Measurements from ENCODE around the gene SLC22A23.

Gene SLC22A23

GRCh38 chr6:3276174-3277167, 180.4 kb downstream of the SLC22A23 start:
- TF ChIP-seq GATA3 (IDR thresholded peaks at IDR 0.05; ENCODE audit: low read depth, low read length) (no peak), GATA2 (IDR thresholded peaks at IDR 0.05; ENCODE audit: low read depth, low read length) (no peak)

GRCh38 chr6:3273707-3274521, 182.9 kb downstream of the SLC22A23 start:
- no peak for TF ChIP-seq GATA3 (IDR thresholded peaks at IDR 0.05; ENCODE audit: low read depth, low read length)
- TF ChIP-seq GATA2 (IDR thresholded peaks at IDR 0.05; ENCODE audit: low read depth, low read length): no peak

GRCh38 chr6:3272911-3273547, 183.8 kb downstream of the SLC22A23 start:
- TF ChIP-seq GATA2 (IDR thresholded peaks at IDR 0.05; ENCODE audit: low read depth, low read length): no peak
- TF ChIP-seq GATA3 (IDR thresholded peaks at IDR 0.05; ENCODE audit: low read depth, low read length): no peak

- TF ChIP-seq GATA3 (IDR thresholded peaks at IDR 0.05; ENCODE audit: low read depth, low read length): no peak
- TF ChIP-seq GATA2 (IDR thresholded peaks at IDR 0.05; ENCODE audit: low read depth, low read length): no peak
These were observed 185.1 kb downstream of the SLC22A23 start for GRCh38 chr6:3271756-3272155.

GRCh38 chr6:3270258-3270657, 186.6 kb downstream of the SLC22A23 start:
- TF ChIP-seq GATA3 (IDR thresholded peaks at IDR 0.05; ENCODE audit: low read depth, low read length) (no peak), GATA2 (IDR thresholded peaks at IDR 0.05; ENCODE audit: low read depth, low read length) (no peak)

- no peak for TF ChIP-seq GATA3 (IDR thresholded peaks at IDR 0.05; ENCODE audit: low read depth, low read length)
- TF ChIP-seq GATA2 (IDR thresholded peaks at IDR 0.05; ENCODE audit: low read depth, low read length): no peak
These were observed 187.4 kb downstream of the SLC22A23 start for GRCh38 chr6:3269281-3269975.

GRCh38 chr6:3268680-3269079, 188.2 kb downstream of the SLC22A23 start:
- TF ChIP-seq GATA3 (IDR thresholded peaks at IDR 0.05; ENCODE audit: low read depth, low read length) (no peak), GATA2 (IDR thresholded peaks at IDR 0.05; ENCODE audit: low read depth, low read length) (no peak)

GRCh38 chr6:3267162-3267561, 189.7 kb downstream of the SLC22A23 start:
- no peak for TF ChIP-seq GATA2 (IDR thresholded peaks at IDR 0.05; ENCODE audit: low read depth, low read length)
- no peak for TF ChIP-seq GATA3 (IDR thresholded peaks at IDR 0.05; ENCODE audit: low read depth, low read length)

- TF ChIP-seq GATA3 (IDR thresholded peaks at IDR 0.05; ENCODE audit: low read depth, low read length): no peak
- TF ChIP-seq GATA2 (IDR thresholded peaks at IDR 0.05; ENCODE audit: low read depth, low read length): no peak
These were observed 190.7 kb downstream of the SLC22A23 start for GRCh38 chr6:3266170-3266569.

- TF ChIP-seq GATA3 (IDR thresholded peaks at IDR 0.05; ENCODE audit: low read depth, low read length): no peak
- no peak for TF ChIP-seq GATA2 (IDR thresholded peaks at IDR 0.05; ENCODE audit: low read depth, low read length)
These were observed 191.2 kb downstream of the SLC22A23 start for GRCh38 chr6:3265671-3266070.

GRCh38 chr6:3264356-3264755, 192.5 kb downstream of the SLC22A23 start:
- TF ChIP-seq GATA3 (IDR thresholded peaks at IDR 0.05; ENCODE audit: low read depth, low read length) (no peak), GATA2 (IDR thresholded peaks at IDR 0.05; ENCODE audit: low read depth, low read length) (no peak)

- TF ChIP-seq GATA3 (IDR thresholded peaks at IDR 0.05; ENCODE audit: low read depth, low read length): no peak
- no peak; the same call in 1 of the 2 replicates for TF ChIP-seq GATA2 (IDR thresholded peaks at IDR 0.05; ENCODE audit: low read depth, low read length)
These were observed 193.8 kb downstream of the SLC22A23 start for GRCh38 chr6:3263096-3263495.

- TF ChIP-seq GATA3 (IDR thresholded peaks at IDR 0.05; ENCODE audit: low read depth, low read length) (no peak), GATA2 (IDR thresholded peaks at IDR 0.05; ENCODE audit: low read depth, low read length) (no peak)
These were observed 194.9 kb downstream of the SLC22A23 start for GRCh38 chr6:3261921-3262320.
